Peyer's patch (tissue), 4 donors: Measurements from ENCODE around the gene DNMT3A. TPM values are rescaled to one million over a fixed set of nuclear protein-coding genes. Genes with fewer than 3 reads are reported as not detected.

Experiments used
- DNase-seq, 3 donors: peaks; one replicate each; pipeline ENCODE4 v3.0.0-alpha.2; 2017 to 2019
- H3K27ac ChIP-seq, 4 donors: fragments of 200-600 bp; sonication (generic); one replicate each; pipeline ENCODE4 v1.5.1; 2016 to 2019
- H3K27me3 ChIP-seq, 2 donors: fragments of 200-600 bp; sonication (generic); one replicate each; pipeline ENCODE4 v1.5.1; 2019
- H3K36me3 ChIP-seq, 3 donors: fragments of 200-600 bp; sonication (generic); one replicate each; pipeline ENCODE4 v1.5.1; 2016 to 2019
- H3K4me1 ChIP-seq, 4 donors: fragments of 200-600 bp; sonication (generic); one replicate each; pipeline ENCODE4 v1.5.1; 2016 to 2019
- H3K4me3 ChIP-seq, 4 donors: fragments of 200-600 bp; sonication (generic); 1 replicate in 3 of 4; 2 replicates in 1 of 4; pipeline ENCODE4 v1.5.1; 2016 to 2019; ENCODE audit warnings: mild to moderate bottlenecking in 1 of 4
- H3K9me3 ChIP-seq, 4 donors: fragments of 200-600 bp; sonication (generic); one replicate each; pipeline ENCODE4 v1.5.1; 2016 to 2019; ENCODE audit warnings: mild to moderate bottlenecking in 1 of 4
- POLR2A ChIP-seq, 2 donors: fragments of 450-650 bp; IDR thresholded peaks; one replicate each; pipeline ENCODE4 v1.5.1; 2017; ENCODE audit warnings: antibody characterized with exemption in 2 of 2, mild to moderate bottlenecking in 2 of 2, moderate library complexity in 2 of 2
- total RNA-seq, 4 donors: library from RNA; depleted of rRNA; stranded (reverse); fragments of >200 nt; gene quantifications; one replicate each; pipeline ENCODE4 v1.1.0, GENCODE V29; 2016
- TF ChIP-seq, protein P1 (sequence below), 6 experiments: fragments of 450-650 bp in 4 of 6; fragments of 200-600 bp in 2 of 6; sonication (generic) in 1 of 6; IDR thresholded peaks; one replicate each; pipeline ENCODE4 v1.5.1; 2017 to 2019; ENCODE audit warnings: antibody characterized with exemption in 6 of 6, mild to moderate bottlenecking in 3 of 6, moderate library complexity in 1 of 6

Gene DNMT3A
- total RNA-seq, 4 donors from 2014 or later = 10.7 to 126 (median 27.7) TPM

DNA sequence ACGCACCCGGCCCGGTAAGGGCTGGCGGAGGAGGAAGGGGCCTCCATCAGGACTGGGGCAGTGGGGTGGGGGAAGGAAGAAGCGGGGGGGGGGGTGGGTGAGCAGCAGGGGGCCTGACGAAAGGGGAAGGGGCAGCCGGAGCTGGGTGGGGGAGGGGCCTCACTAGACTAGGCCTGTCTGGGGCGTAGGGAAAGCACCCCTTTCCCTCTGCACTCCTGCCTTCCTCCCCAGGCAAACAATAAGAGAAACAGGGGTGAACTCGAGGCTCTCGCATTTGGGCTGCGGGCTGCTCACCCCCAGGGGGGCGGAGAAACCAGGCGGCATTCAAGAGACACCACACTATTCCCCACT is 90.7 kb downstream of the DNMT3A start:
- peaks cover 0 to 22% (median 0%) of the 10 kb centered on the region in 3 donors for H3K36me3 ChIP-seq
- no peak for DNase-seq
- peak overlapping the region; percentile 67 to 87 (median 82) for H3K4me3 ChIP-seq
- H3K27me3 ChIP-seq = no peaks in the 10 kb centered on the region
- no peaks in the 10 kb centered on the region for H3K9me3 ChIP-seq
- H3K4me1 ChIP-seq = peaks cover 0 to 16% (median 6%) of the 10 kb centered on the region in 4 donors
- peak overlapping the region in 3 of 4 donors; percentile 74 to 88 (median 75) for H3K27ac ChIP-seq
- TF ChIP-seq, protein P1, sequence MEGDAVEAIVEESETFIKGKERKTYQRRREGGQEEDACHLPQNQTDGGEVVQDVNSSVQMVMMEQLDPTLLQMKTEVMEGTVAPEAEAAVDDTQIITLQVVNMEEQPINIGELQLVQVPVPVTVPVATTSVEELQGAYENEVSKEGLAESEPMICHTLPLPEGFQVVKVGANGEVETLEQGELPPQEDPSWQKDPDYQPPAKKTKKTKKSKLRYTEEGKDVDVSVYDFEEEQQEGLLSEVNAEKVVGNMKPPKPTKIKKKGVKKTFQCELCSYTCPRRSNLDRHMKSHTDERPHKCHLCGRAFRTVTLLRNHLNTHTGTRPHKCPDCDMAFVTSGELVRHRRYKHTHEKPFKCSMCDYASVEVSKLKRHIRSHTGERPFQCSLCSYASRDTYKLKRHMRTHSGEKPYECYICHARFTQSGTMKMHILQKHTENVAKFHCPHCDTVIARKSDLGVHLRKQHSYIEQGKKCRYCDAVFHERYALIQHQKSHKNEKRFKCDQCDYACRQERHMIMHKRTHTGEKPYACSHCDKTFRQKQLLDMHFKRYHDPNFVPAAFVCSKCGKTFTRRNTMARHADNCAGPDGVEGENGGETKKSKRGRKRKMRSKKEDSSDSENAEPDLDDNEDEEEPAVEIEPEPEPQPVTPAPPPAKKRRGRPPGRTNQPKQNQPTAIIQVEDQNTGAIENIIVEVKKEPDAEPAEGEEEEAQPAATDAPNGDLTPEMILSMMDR (IDR thresholded peaks at IDR 0.05) = no peak
- no peak for TF ChIP-seq POLR2A (IDR thresholded peaks at IDR 0.05)

DNA sequence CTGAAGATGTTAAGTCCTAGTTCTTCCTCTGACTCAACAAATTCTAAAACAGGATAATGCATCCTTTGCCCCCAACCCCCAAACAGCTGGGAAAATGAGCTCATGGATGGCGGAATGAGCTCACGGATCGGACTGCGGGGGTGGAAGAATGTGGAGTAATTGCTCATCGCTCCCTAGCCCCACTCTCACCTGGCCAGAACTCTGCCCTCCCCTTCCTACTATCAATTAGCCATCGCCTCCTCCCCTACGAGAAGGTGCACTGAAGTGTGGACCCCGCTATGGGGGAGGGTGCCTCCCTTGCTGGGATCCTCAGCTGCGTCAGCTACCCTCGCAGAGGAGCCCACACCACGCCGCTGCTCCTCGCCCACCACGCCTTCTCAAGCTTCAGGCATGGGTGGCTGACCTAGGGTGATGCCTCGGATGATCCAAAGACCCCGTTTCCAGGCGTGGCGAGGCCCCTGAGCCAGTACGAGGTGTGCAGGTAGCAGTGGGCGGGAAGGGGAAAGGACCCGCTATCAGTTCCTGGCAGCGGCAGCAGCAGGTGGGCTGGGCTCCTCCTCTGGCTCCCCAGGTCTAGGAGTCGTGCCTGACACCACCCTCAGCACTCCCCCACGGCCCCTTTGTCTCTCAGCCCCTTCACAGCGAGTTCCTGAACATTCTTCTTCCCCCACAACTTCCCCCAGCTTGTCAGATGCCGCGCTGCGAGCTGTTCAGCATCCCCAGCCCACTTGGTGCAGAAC is 91.2 kb downstream of the DNMT3A start:
- TF ChIP-seq POLR2A (IDR thresholded peaks at IDR 0.05) = no peak
- TF ChIP-seq, protein P1 (IDR thresholded peaks at IDR 0.05) = no peak
- no peak for DNase-seq
- Histone ChIP-seq H3K4me3 (peak overlapping the region; percentile 67 to 87 (median 82)), H3K36me3 (peaks cover 0 to 28% (median 0%) of the 10 kb centered on the region in 3 donors), H3K27me3 (no peaks in the 10 kb centered on the region), H3K27ac (peak overlapping the region in 1 of 4 donors; percentile 88), H3K4me1 (peaks cover 0 to 16% (median 6%) of the 10 kb centered on the region in 4 donors), H3K9me3 (no peaks in the 10 kb centered on the region)

DNA sequence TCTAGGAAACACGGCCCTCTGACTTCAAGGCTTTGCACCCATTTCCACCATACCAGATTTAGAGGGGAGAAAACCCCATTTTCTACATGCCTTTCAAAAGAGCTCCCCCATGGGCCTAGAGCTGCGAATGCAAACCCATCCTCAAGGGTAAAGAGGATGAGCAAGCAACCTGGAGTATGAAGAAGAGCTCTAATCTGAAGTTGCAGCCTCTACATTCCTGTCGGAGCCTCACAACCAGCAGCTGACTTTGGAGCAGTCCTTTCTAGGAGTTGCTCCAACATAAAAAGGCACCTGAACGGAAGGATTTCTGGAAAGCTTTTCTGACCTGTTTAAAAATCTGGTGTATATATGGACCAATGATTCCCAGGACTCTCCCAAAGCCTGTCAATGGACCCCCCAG is 91.9 kb downstream of the DNMT3A start:
- Histone ChIP-seq H3K36me3 (peaks cover 0 to 35% (median 0%) of the 10 kb centered on the region in 3 donors), H3K27me3 (no peaks in the 10 kb centered on the region), H3K9me3 (no peaks in the 10 kb centered on the region), H3K27ac (no peak overlapping the region), H3K4me1 (peaks cover 0 to 16% (median 6%) of the 10 kb centered on the region in 4 donors), H3K4me3 (no peak overlapping the region)
- no peak for DNase-seq
- TF ChIP-seq POLR2A (IDR thresholded peaks at IDR 0.05) = no peak
- TF ChIP-seq, protein P1 (IDR thresholded peaks at IDR 0.05) = no peak

DNA sequence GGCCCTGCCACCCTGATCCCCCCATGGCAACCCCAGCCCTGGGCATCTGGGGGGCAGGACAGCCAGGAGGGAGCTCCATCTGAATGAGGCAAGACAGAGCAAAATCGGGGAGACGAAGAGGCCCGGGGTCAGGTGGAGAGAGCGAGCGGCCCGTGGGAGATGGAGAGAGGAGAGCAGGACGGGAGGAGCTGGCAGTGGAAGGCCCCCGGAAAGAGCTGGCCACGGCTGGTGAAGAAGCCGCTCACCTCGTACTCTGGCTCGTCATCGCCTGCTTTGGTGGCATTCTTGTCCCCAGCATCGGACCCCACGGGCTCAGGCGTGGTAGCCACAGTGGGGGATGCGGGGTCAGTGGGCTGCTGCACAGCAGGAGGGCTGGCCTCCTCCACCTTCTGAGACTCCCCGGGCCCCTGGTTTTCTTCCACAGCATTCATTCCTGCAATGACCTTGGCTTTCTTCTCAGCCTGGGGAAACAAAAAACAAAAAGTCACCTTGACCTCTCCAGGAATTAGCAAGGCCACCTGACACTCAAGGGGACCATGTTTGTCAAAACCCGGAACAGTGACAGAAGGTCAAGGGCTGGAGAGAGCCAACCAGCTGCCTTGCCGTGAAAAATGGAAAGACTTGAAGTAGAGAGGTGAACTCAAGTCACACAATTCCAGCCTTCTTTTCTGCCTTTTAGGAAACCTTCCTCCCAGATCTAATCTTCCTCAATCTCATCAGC is 93.8 kb downstream of the DNMT3A start:
- no peak for DNase-seq
- Histone ChIP-seq H3K27ac (no peak overlapping the region), H3K4me3 (no peak overlapping the region), H3K9me3 (no peaks in the 10 kb centered on the region), H3K4me1 (peaks cover 0 to 16% (median 6%) of the 10 kb centered on the region in 4 donors), H3K27me3 (no peaks in the 10 kb centered on the region), H3K36me3 (peaks cover 0 to 50% (median 0%) of the 10 kb centered on the region in 3 donors)
- TF ChIP-seq POLR2A (IDR thresholded peaks at IDR 0.05) = no peak
- TF ChIP-seq, protein P1 (IDR thresholded peaks at IDR 0.05) = no peak

DNA sequence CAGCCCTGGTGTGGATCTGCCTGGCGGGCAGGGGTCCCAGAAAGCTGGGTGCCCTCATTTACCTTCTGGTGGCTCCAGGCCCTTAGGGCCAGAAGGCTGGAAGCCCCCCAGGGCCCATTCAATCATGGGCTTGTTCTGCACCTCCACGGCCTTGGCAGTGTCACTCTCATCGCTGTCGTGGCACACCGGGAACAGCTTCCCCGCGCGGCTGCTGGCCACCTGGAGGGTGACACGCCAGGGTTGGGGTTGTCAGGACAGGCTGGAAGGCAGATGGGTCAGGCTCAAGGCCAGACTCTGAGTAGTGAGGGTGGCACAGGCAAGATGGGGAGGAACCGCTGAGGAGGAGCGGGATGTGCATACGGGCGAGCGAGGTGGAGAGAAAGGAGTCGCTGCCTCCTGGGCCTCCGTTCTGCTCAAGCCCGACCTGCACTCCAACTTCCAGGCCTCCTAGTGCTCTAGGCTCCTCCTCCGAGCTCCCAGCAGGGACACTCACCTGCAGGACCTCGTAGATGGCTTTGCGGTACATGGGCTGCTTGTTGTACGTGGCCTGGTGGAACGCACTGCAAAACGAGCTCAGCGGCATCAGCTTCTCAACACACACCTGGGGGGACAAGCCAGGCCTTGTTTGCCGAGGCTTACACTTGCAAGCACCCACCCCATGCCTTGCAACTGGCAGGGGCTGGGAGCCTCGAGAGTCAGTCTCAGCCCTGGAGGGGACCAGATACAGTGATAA is 95.0 kb downstream of the DNMT3A start:
- no peak overlapping the region for H3K4me3 ChIP-seq
- no peaks in the 10 kb centered on the region for H3K9me3 ChIP-seq
- no peak overlapping the region for H3K27ac ChIP-seq
- DNase-seq = no peak
- no peak for TF ChIP-seq POLR2A (IDR thresholded peaks at IDR 0.05)
- TF ChIP-seq, protein P1 (IDR thresholded peaks at IDR 0.05) = no peak
- H3K36me3 ChIP-seq = peaks cover 0 to 61% (median 0%) of the 10 kb centered on the region in 3 donors
- H3K4me1 ChIP-seq = peaks cover 0 to 12% (median 4%) of the 10 kb centered on the region in 4 donors
- H3K27me3 ChIP-seq = no peaks in the 10 kb centered on the region
